Progenitor cell of endocrine pancreas (in vitro differentiated cells): ENCODE measurements around the gene TPT1. TPM values are rescaled to one million over a fixed set of nuclear protein-coding genes. Genes with fewer than 3 reads are reported as not detected.

Source experiments
- DNase-seq: peaks from one replicate; pipeline ENCODE4 v3.0.0; 2021; ENCODE audit warnings: low spot score; ENCODE audit not compliant: unreplicated experiment
- H3K27ac Mint-ChIP-seq: 2 replicates; pipeline ENCODE4 v1.8.0; 2021; ENCODE audit warnings: mild to moderate bottlenecking, moderate library complexity, mixed read lengths
- H3K27me3 Mint-ChIP-seq: 2 replicates; pipeline ENCODE4 v1.8.0; 2021; ENCODE audit warnings: mixed read lengths
- H3K36me3 Mint-ChIP-seq: 2 replicates; pipeline ENCODE4 v1.8.0; 2022; ENCODE audit warnings: mixed read lengths; ENCODE audit not compliant: insufficient read depth
- H3K4me1 Mint-ChIP-seq: 2 replicates; pipeline ENCODE4 v1.8.0; 2021; ENCODE audit warnings: low read depth, mixed read lengths
- H3K4me3 Mint-ChIP-seq: 2 replicates; pipeline ENCODE4 v1.8.0; 2021; ENCODE audit warnings: low read depth, mild to moderate bottlenecking, moderate library complexity, mixed read lengths
- H3K9me3 Mint-ChIP-seq: 2 replicates; pipeline ENCODE4 v1.8.0; 2021; ENCODE audit warnings: low read depth, mixed read lengths
- CTCF ChIP-seq: fragments of 200-600 bp; sonication (generic); IDR thresholded peaks from one replicate; pipeline ENCODE4 v1.5.0; 2021; ENCODE audit warnings: antibody characterized with exemption, mild to moderate bottlenecking; ENCODE audit not compliant: unreplicated experiment
- total RNA-seq: library from RNA; stranded (reverse); gene quantifications from 2 replicates; pipeline ENCODE4 v1.2.1, GENCODE V29; 2021

TPT1 gene
- total RNA-seq, 1 donor from 2014 or later, result 3,243 TPM

- Mint-ChIP-seq H3K27me3 (no peaks in the 10 kb centered on the region), H3K4me1 (peaks cover 13% of the 10 kb centered on the region), H3K27ac (no peak overlapping the region), H3K9me3 (no peaks in the 10 kb centered on the region), H3K36me3 (no peaks in the 10 kb centered on the region), H3K4me3 (no peak overlapping the region)
- no peak for TF ChIP-seq CTCF
- no peak for DNase-seq
Observed at GRCh38 chr13:45314822-45315221, 26.2 kb downstream of the TPT1 start.

- H3K36me3 Mint-ChIP-seq, result no peaks in the 10 kb centered on the region
- DNase-seq, result no peak
- H3K4me1 Mint-ChIP-seq, result peaks cover 5% of the 10 kb centered on the region
- H3K9me3 Mint-ChIP-seq, result no peaks in the 10 kb centered on the region
- H3K27me3 Mint-ChIP-seq, result no peaks in the 10 kb centered on the region
- H3K27ac Mint-ChIP-seq, result peak overlapping the region; percentile 90
- no peak for TF ChIP-seq CTCF
- peak overlapping the region; percentile 82 for H3K4me3 Mint-ChIP-seq
Observed at GRCh38 chr13:45310341-45311131, 30.4 kb downstream of the TPT1 start.

GRCh38 chr13:45306966-45307365, 34.0 kb downstream of the TPT1 start:
- Mint-ChIP-seq H3K27me3 (peaks cover 4% of the 10 kb centered on the region), H3K9me3 (no peaks in the 10 kb centered on the region), H3K4me3 (no peak overlapping the region), H3K4me1 (peaks cover 5% of the 10 kb centered on the region), H3K36me3 (no peaks in the 10 kb centered on the region), H3K27ac (no peak overlapping the region)
- no peak for TF ChIP-seq CTCF
- no peak for DNase-seq

DNA sequence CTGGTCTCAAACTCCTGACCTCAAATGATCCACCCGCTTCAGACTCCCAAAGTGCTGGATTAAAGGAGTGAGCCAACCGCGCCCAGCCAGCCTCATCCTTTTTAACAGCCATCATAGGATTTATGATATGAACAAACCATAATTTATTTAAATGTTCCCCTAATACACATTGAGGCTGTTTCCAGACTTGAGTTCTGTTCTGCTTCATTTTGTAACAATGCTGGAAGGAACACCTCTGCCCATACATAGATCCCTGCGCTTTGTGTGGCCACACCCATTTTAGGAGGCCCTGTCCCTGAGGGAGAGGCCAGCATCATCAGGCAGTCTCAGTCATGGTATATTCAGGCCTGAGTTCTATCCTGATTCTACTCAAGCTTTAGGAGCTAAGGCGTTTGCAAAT, 35.9 kb downstream of the TPT1 start:
- Mint-ChIP-seq H3K9me3 (no peaks in the 10 kb centered on the region), H3K27ac (no peak overlapping the region), H3K4me1 (peaks cover 6% of the 10 kb centered on the region), H3K4me3 (no peak overlapping the region), H3K36me3 (no peaks in the 10 kb centered on the region), H3K27me3 (peaks cover 7% of the 10 kb centered on the region)
- TF ChIP-seq CTCF, result no peak
- DNase-seq, result no peak

DNA sequence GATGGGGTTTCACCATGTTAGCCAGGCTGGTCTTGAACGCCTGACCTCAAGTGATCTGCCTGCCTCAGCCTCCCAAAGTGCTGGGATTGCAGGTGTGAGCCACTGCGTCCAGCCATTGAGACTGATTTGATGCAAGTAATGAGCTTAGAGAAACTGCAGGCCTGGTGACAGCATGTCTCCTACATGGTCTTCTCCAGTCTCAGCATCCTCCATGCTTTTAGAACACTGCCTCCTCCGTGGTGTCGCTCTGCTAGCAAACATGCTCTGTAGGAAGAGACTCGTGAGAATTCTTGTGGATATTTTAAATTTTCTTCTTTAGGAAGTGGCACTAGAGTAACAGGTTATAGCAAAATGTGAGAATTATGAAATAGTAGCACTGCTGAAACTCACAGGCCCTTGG, 37.1 kb downstream of the TPT1 start:
- no peak for DNase-seq
- no peaks in the 10 kb centered on the region for H3K36me3 Mint-ChIP-seq
- no peaks in the 10 kb centered on the region for H3K9me3 Mint-ChIP-seq
- no peak for TF ChIP-seq CTCF
- peaks cover 7% of the 10 kb centered on the region for H3K27me3 Mint-ChIP-seq
- no peak overlapping the region for H3K4me3 Mint-ChIP-seq
- H3K27ac Mint-ChIP-seq, result no peak overlapping the region
- H3K4me1 Mint-ChIP-seq, result peaks cover 6% of the 10 kb centered on the region
